ENCODE measurements around the gene YIF1A.

- TF ChIP-seq REST (IDR thresholded peaks at IDR 0.05) (no peak), CTCF (IDR thresholded peaks at IDR 0.05) (no peak), JUN (IDR thresholded peaks at IDR 0.05) (no peak), USF2 (IDR thresholded peaks at IDR 0.05) (no peak), MAFK (IDR thresholded peaks at IDR 0.05; ENCODE audit: partially characterized antibody) (no peak), CEBPB (IDR thresholded peaks at IDR 0.05) (no peak), RFX5 (IDR thresholded peaks at IDR 0.05) (no peak), MAX (IDR thresholded peaks at IDR 0.05) (no peak)
Observed at GRCh38 chr11:66337103-66337899, 48.4 kb upstream of the YIF1A start.
